GM12891 (cell line): Measurements from ENCODE around the gene ALOX15B.

Experiments used
- PAX5 ChIP-seq: IDR thresholded peaks from 2 replicates; pipeline ENCODE4 v1.6.1; 2011; ENCODE audit warnings: low read length, moderate library complexity, mild to moderate bottlenecking; ENCODE audit not compliant: insufficient read depth, severe bottlenecking
- POLR2A ChIP-seq: IDR thresholded peaks from 2 replicates; pipeline ENCODE4 v1.6.1; 2011; ENCODE audit warnings: low read depth, low read length, control low read depth
- POLR2AphosphoS5 ChIP-seq: IDR thresholded peaks from 2 replicates; pipeline ENCODE4 v1.6.1; 2011; ENCODE audit warnings: low read depth, low read length, control low read depth
- POU2F2 ChIP-seq: IDR thresholded peaks from 2 replicates; pipeline ENCODE4 v1.6.1; 2011; ENCODE audit warnings: low read depth, mild to moderate bottlenecking, control low read depth, low read length, moderate library complexity
- TAF1 ChIP-seq: IDR thresholded peaks from 2 replicates; pipeline ENCODE4 v1.6.1; 2011; ENCODE audit warnings: low read depth, low read length, control low read depth

DNA sequence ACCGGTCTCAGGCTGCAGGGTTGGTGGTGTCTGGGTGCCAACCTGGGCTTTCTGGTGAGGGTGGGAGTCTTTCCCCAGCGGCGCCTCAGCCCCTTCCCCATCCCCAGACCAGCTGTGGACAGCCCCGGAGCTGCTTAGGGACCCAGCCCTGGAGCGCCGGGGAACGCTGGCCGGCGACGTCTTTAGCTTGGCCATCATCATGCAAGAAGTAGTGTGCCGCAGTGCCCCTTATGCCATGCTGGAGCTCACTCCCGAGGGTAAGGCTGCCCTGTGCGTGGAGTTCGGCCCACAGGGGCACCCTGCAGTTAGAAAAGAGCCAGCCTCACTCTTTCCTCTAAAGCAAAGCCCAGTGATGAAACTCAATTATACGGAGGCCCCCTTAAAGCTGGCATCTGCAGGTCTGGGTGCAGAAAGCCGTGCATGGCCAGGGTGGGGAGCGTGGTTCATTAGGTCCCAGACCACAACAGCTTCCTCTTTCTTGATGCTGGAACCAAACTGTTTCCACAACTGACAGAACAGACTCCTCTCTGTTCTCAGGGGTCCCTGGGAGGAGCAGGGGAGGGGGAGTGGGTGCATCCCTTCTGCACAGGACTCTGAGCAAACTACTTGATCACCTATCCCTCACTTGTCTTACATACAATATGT, 25.7 kb upstream of the ALOX15B start:
- TF ChIP-seq POLR2A (no peak), PAX5 (no peak), POU2F2 (no peak), POLR2AphosphoS5 (no peak), TAF1 (no peak)
